Ureter (tissue), 1 donor: ENCODE data around the gene COX10. TPM values are rescaled to one million over a fixed set of nuclear protein-coding genes. Genes with fewer than 3 reads are reported as not detected.
"Not testable (repeated sequence)": the region's sequence is repeated elsewhere in the genome, so short reads cannot be mapped to it uniquely, and the experiment has no call there.

ENCODE experiments used
- DNase-seq: peaks from one replicate; pipeline ENCODE4 v3.0.0-alpha.2; 2020; ENCODE audit warnings: low spot score
- total RNA-seq: library from RNA; stranded (reverse); gene quantifications from one replicate; pipeline ENCODE4 v1.2.4, GENCODE V29; 2023
- donor health status: DM: yes; HTN: yes; CAD: no.

COX10 gene
- total RNA-seq, 1 donor from 2014 or later = 24.9 TPM

GRCh38 chr17:14205380-14205779 lies 136.1 kb downstream of the COX10 start:
- no peak for DNase-seq

DNA sequence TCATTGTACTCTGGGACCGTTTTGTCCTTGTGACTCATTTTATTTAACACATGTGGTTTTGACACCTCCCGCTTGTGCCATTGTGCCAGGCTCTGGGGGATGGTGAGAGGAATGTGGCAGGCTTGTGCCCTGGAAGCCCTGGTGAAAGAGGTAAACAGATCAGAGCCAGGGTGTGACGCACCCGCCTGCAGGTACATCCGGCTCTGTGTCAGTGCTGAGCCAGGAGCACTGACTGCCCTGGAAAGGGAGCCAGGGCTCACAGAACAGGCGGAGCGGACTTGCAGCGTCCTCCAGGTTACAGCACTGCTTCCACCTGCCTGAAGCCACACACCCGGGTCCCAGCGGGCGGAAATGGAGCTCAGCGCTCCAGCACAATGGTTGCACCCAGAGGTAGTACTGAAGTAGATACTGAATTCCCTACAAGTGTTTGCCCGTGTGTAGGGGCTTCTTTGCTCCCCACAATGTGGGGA lies 136.7 kb downstream of the COX10 start:
- DNase-seq = peak; percentile 54

DNA sequence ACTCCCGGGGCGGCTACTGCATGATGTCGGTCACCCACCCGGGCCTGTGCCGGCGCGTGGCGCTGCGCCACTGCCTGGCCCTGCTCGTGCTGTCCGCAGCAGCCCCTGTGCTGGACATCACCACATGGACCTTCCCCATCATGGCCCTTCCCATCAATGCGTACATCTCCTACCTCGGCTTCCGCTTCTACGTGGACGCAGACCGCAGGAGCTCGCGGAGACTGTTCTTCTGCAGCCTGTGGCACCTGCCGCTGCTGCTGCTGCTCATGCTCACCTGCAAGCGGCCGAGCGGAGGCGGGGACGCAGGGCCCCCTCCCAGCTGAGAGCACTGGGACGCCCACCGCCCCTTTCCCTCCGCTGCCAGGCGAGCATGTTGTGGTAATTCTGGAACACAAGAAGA lies 137.6 kb downstream of the COX10 start:
- DNase-seq = no peak

DNA sequence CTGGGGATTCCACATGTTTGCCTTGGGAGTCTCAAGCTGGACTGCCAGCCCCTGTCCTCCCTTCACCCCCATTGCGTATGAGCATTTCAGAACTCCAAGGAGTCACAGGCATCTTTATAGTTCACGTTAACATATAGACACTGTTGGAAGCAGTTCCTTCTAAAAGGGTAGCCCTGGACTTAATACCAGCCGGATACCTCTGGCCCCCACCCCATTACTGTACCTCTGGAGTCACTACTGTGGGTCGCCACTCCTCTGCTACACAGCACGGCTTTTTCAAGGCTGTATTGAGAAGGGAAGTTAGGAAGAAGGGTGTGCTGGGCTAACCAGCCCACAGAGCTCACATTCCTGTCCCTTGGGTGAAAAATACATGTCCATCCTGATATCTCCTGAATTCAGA lies 138.5 kb downstream of the COX10 start:
- no peak for DNase-seq

DNA sequence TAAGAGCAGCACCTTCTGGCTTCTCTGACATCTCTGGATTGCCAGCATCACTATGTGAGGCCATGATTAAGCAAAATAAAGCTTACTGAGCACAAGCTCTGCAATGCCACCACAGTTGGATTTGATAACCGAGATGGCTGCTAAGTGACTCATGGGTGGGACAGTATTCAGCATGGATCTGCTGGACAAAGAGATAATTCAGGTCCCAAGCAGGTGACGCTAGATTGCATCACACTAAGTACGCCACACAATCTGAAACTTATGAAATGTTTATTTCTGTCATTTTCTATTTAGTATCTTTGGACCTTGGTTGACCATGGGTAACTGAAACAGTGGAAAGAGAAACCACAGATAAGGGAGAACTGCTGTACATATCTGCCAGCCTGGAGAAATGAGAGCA lies 139.9 kb downstream of the COX10 start:
- DNase-seq = no peak

DNA sequence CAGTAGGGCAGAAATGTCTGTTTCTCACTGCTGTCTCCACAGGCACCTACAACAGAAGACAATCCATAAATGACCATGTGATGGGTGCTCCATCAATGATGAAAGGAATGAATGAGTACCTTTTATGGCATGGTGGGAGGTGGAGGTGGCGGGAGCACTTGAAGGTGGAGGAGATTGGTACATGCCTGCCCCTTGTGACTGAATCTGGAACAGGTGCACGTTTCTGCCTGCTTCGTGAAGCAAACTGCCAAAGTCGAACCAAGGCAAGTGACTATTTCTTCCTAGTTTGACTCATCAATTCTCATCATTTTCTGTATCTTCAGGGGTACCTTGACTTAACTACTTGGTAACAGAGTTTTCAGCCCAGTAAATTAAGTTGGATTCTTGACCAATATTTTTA lies 141.9 kb downstream of the COX10 start:
- DNase-seq = no peak

GRCh38 chr17:14211801-14212200 lies 142.5 kb downstream of the COX10 start:
- DNase-seq = no peak

DNA sequence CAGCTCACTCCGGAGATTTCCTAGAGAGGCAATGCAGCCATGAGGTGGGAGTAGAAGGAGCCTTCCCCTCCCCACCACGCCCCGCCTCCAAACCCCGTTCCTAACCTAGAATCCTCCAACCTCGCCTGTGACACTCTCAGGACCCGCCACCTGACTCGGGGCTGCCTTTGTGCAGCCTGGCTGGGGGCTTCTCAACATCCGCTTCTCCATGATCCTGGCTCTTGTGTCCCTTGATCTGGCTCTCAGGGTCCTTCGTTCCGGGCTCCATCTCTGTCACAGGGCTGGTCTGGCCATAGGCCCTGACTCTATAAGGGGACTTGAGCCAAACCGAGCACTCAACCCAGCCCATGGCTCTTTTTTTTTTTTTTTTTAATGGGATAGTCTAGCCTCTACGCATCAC lies 143.1 kb downstream of the COX10 start:
- no peak for DNase-seq

DNA sequence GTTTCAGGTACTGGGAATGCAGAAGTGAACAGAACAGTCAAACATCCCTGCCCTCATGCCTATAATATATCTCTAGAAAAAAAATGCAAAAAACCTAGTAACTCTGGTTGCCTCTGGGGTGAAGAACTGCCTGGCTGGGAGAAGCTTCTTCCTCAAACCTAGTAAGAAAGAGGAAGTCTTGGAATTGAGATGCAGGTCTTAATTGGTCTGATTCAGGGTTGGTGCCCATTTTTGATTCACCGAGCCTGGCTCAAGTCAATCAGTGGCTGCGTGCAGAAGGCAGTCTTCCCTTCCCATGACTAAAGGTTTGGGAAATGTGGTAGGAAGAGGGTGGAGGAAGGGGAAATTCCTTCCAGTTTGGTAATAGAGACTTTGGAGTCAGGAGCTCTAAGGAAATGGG lies 145.0 kb downstream of the COX10 start:
- no peak for DNase-seq

DNA sequence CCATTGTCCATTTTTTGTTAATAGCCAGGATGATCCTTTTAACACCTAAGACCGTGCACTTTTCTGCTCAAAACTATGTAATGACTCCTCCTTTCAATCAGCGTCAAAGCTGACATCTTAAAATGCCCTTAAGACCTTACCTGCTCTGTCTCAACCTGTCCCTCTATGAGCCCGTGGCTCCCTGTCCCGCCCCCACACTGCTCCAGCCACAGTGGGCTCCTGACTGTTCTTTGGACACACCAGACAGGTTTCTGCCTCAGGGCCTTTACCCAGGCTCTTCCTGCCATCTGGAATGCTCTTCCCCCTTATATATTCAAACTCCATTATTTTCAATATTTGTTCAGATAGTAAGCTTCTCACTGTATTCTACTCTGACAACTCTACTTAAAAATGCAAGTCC lies 153.3 kb downstream of the COX10 start:
- no peak for DNase-seq

DNA sequence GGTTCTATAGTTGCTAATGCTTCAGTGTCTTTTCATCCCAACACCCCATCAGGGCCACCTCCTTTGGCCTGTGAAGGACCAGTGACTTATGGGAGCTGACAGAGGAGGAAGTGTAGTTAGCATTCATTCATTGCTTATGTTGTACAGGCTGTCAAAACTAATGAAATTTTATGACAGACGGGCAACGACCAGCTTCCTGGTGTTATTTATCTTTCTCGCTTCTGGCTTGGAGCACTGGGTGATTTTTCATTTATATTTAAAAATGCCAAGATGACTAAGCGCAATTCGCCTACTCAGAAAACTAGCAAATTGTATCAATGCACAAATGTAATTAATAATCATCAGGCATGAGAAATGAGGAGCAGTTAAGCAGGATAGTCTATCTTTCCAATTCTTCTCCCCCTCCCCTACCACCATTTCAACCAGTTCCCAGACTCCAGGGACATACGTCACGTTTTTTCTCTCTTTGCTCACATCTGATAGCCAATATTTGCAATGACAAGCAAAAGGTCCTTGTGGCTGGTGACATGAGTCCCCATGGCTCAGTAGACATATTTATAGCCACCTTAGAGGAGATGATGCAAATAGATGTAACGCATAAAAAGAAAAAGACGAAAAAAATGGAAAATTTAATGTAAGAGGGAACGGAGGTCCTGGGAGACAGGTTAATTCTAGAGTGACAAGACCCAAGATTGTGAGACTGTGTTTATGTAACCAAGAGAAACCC lies 156.1 kb downstream of the COX10 start:
- no peak for DNase-seq

DNA sequence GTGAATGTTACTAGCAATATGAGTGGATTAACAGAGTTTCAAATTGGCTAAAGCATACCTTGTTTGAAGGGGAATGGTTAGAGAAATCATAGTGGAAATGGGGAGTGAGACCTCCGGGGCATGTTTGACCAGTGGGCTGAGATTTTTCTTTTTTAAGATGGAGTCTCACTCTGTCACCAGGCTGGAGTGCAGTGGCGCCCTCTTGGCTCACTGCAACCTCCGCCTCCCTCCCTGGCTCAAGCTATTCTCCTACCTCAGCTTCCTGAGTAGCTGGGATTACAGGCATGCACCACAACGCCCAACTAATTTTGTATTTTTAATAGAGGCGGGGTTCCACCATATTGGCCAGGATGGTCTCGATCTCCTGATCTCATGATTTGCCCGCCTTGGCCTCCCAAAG lies 157.7 kb downstream of the COX10 start:
- DNase-seq = no peak

GRCh38 chr17:14228903-14229302 lies 159.6 kb downstream of the COX10 start:
- no peak for DNase-seq

- not testable (repeated sequence) for DNase-seq
Observed at GRCh38 chr17:14231187-14231586, 161.9 kb downstream of the COX10 start.

- not testable (repeated sequence) for DNase-seq
Observed at GRCh38 chr17:14235047-14235446, 165.7 kb downstream of the COX10 start.

DNA sequence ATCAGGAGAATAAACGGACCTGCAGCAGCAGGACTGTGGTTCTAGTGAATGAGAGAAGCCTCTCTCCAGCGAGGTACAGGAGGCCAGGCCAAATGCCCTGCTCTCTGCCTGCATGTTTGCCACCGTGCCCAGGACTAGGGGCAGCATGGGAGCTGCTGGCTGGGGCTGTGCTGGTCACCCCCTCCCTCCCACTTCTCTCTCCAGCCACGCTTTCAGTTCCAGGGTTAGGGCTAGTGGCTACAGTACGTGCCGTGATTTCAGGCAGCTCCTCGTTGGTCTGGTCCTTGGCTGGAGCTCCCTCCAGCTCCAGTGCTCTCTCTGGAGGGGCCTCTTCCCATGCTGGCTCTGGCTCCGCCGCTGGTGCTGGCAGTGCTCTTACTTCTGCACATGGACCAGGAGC lies 166.7 kb downstream of the COX10 start:
- not testable (repeated sequence) for DNase-seq

GRCh38 chr17:14236762-14237161 lies 167.5 kb downstream of the COX10 start, which contains the start of gene CDRT15:
Gene CDRT15 (minus strand): TSS chr17:14236862. CDS start chr17:14236833, 29 bp downstream.
- DNase-seq = not testable (repeated sequence)

DNA sequence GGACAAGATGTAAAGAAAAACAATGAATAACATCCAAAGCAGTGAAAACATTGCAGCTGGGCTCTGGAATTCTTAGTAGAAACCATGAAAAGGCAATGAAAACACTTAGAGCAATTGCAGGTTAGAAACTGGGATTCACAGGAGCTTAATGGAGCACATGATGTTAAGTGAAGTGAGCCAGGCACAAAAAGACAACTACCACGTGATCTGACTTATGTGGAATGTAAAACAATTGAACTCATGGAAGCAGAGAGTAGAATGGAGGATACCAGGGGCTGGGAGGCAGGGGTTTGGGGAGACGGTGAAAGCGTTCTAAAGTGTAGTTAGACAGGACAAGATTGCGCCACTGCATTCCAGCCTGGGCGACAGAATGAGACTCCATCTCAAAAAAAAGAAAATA lies 170.0 kb downstream of the COX10 start:
- DNase-seq = not testable (repeated sequence)

- DNase-seq = no peak
Observed at GRCh38 chr17:14245002-14245401, 175.7 kb downstream of the COX10 start.

DNA sequence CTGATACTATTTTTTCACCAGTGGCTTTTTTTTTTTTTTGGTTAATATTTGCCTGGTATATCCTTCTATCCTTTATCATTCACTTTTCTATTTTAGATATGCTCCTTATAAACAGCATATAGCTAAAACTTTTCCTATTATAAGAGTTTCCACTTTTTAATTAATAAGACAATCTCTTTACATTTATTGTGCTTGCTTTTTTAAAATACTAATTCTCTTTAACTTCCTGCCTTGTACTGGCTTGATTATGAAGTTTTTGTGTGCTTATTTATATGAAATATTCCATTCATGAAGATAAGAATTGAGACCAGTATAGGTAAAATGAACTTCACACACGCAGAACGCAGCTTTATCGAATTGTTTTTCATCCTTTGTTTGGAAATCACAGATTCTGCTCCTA lies 176.3 kb downstream of the COX10 start:
- DNase-seq = no peak
